Tibial nerve (tissue), 4 donors: ENCODE measurements around the gene CDC14B. TPM values are rescaled to one million over a fixed set of nuclear protein-coding genes. Genes with fewer than 3 reads are reported as not detected.
"Not testable (repeated sequence)": the region's sequence is repeated elsewhere in the genome, so short reads cannot be mapped to it uniquely, and the experiment has no call there.

Experiments
- DNase-seq, 2 donors: peaks; one replicate each; pipeline ENCODE4 v3.0.0-alpha.2; 2019; ENCODE audit warnings: low spot score in 2 of 2
- H3K27ac ChIP-seq, 4 donors: fragments of 200-600 bp; sonication (generic) in 3 of 4; one replicate each; pipeline ENCODE4 v1.5.1; 2017 to 2019; ENCODE audit warnings: mild to moderate bottlenecking in 1 of 4
- H3K27me3 ChIP-seq, 2 donors: fragments of 200-600 bp; sonication (generic) in 1 of 2; one replicate each; pipeline versions ENCODE4 v1.5.1 to v1.6.0; 2017 to 2019
- H3K36me3 ChIP-seq, 3 donors: fragments of 200-600 bp; sonication (generic); one replicate each; pipeline ENCODE4 v1.5.1; 2018 to 2019
- H3K4me1 ChIP-seq, 4 donors: fragments of 200-600 bp; sonication (generic) in 3 of 4; one replicate each; pipeline ENCODE4 v1.5.1; 2017 to 2019
- H3K4me3 ChIP-seq, 4 donors: fragments of 200-600 bp; sonication (generic) in 3 of 4; one replicate each; pipeline ENCODE4 v1.5.1; 2017 to 2019; ENCODE audit warnings: mild to moderate bottlenecking in 1 of 4, moderate library complexity in 1 of 4
- H3K9me3 ChIP-seq, 4 donors: fragments of 200-600 bp; sonication (generic) in 3 of 4; one replicate each; pipeline ENCODE4 v1.5.1; 2017 to 2019
- CTCF ChIP-seq, 5 experiments: fragments of 200-600 bp in 3 of 5; fragments of 450-650 bp in 2 of 5; sonication (generic) in 3 of 5; IDR thresholded peaks; one replicate each; pipeline ENCODE4 v1.5.1; 2016 to 2019; ENCODE audit warnings: antibody characterized with exemption in 5 of 5, mild to moderate bottlenecking in 3 of 5, moderate library complexity in 2 of 5
- EP300 ChIP-seq, 2 donors: sonication (generic); formaldehyde crosslinking; IDR thresholded peaks; one replicate each; pipeline ENCODE4 v1.6.1; 2017; ENCODE audit warnings: antibody characterized with exemption in 2 of 2, mild to moderate bottlenecking in 1 of 2
- POLR2A ChIP-seq, 2 donors: fragments of 450-650 bp; IDR thresholded peaks; one replicate each; pipeline ENCODE4 v1.6.1; 2017; ENCODE audit warnings: antibody characterized with exemption in 2 of 2, mild to moderate bottlenecking in 2 of 2, moderate library complexity in 2 of 2
- WGBS, 2 donors: methylation state at CpG; one replicate each; pipeline ENCODE4 v1.1.5; 2018; 5-methylcytosine and 5-hydroxymethylcytosine counted together
- total RNA-seq, 4 donors: library from RNA; depleted of rRNA; stranded (reverse); fragments of >200 nt; gene quantifications; one replicate each; pipeline ENCODE4 v1.1.0, GENCODE V29; 2016

Gene CDC14B
- total RNA-seq, 4 donors from 2014 or later, result 25.9 to 34.1 (median 27.6) TPM

DNA sequence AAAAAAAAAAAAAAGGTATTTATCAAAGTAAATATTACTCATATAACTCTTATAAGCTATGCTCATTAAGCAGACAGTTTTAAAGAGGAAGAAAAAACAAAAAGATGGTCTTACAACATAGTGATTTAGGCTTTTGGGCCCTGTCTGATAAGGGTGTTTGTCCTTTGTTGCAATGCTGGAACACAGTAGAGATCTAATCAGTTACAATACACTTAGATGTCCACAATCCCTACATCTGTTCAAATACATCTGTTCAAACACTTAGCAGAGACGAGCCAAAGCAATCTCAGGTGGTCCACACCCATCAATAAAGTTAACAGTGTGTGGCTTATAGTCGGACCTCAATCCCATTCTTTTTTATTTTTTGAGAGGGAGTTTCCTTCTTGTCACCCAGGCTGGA is 24.5 kb upstream of the CDC14B start:
- Histone ChIP-seq H3K4me3 (no peak overlapping the region), H3K27me3 (no peaks in the 10 kb centered on the region), H3K36me3 (peaks cover 0 to 84% (median 0%) of the 10 kb centered on the region in 3 donors), H3K9me3 (no peaks in the 10 kb centered on the region), H3K27ac (no peak overlapping the region), H3K4me1 (no peaks in the 10 kb centered on the region)
- no peak for TF ChIP-seq POLR2A (IDR thresholded peaks at IDR 0.05)
- no peak for TF ChIP-seq CTCF (IDR thresholded peaks at IDR 0.05)
- TF ChIP-seq EP300 (IDR thresholded peaks at IDR 0.05), result no peak
- WGBS, 2 donors, result 74 to 90% methylated on average over 2 of the region's 2 CpGs
- no peak for DNase-seq

GRCh38 chr9:96641514-96641913 is 21.9 kb upstream of the CDC14B start:
- H3K4me3 ChIP-seq, result no peak overlapping the region
- H3K9me3 ChIP-seq, result no peaks in the 10 kb centered on the region
- no peaks in the 10 kb centered on the region for H3K27me3 ChIP-seq
- WGBS, 2 donors, result 75 to 82% methylated on average over 3 of the region's 3 CpGs
- H3K36me3 ChIP-seq, result peaks cover 0 to 57% (median 0%) of the 10 kb centered on the region in 3 donors
- no peaks in the 10 kb centered on the region for H3K4me1 ChIP-seq
- no peak for TF ChIP-seq EP300 (IDR thresholded peaks at IDR 0.05)
- no peak for TF ChIP-seq CTCF (IDR thresholded peaks at IDR 0.05)
- TF ChIP-seq POLR2A (IDR thresholded peaks at IDR 0.05), result no peak
- no peak for DNase-seq
- no peak overlapping the region for H3K27ac ChIP-seq

DNA sequence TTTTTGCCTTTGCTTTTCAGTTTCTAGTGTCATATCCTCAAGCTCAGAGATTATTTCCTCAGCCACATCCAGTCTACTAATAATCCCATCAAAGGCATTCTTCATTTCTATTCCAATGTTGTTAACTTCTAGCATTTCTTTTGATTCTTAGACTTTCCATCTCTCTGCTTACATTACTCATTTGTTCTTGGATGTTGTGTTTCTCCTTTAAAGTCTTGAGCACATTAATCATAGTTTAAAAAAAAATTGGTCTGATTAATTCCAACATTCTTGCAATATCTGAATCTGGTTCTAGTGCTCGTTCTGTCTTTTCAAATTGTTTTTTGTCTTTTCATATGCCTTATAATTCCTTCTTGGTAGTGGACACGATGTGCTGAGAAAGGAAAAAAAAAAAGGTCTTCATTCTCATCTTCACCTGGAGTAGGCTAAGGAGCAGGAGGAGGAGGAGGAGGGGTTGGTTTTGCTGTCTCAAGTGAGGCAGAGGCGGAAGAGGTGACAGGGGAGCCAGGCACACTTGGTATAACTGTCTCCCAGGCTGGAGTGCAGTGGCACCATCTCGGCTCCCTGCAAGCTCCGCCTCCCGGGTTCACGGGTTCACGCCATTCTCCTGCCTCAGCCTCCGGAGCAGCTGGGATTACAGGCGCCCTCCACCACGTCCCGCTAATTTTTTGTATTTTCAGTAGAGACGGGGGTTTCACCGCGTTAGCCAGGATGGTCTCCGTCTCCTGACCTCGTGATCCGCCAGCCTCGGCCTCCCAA is 19.1 kb upstream of the CDC14B start:
- WGBS, 2 donors, result 89 to 90% methylated on average over 19 of the region's 19 CpGs
- H3K4me3 ChIP-seq, result no peak overlapping the region
- TF ChIP-seq EP300 (IDR thresholded peaks at IDR 0.05), result no peak
- TF ChIP-seq POLR2A (IDR thresholded peaks at IDR 0.05), result no peak
- DNase-seq, result no peak
- H3K36me3 ChIP-seq, result peaks cover 0 to 30% (median 0%) of the 10 kb centered on the region in 3 donors
- H3K4me1 ChIP-seq, result no peaks in the 10 kb centered on the region
- H3K27ac ChIP-seq, result no peak overlapping the region
- H3K9me3 ChIP-seq, result no peaks in the 10 kb centered on the region
- no peaks in the 10 kb centered on the region for H3K27me3 ChIP-seq

GRCh38 chr9:96636368-96636767 is 16.7 kb upstream of the CDC14B start:
- no peak for DNase-seq
- Histone ChIP-seq H3K9me3 (no peaks in the 10 kb centered on the region), H3K36me3 (peaks cover 0 to 9% (median 0%) of the 10 kb centered on the region in 3 donors), H3K4me1 (no peaks in the 10 kb centered on the region), H3K27ac (no peak overlapping the region), H3K4me3 (no peak overlapping the region), H3K27me3 (no peaks in the 10 kb centered on the region)
- WGBS, 2 donors, result 69 to 92% methylated on average over 1 of the region's 1 CpG
- TF ChIP-seq EP300 (IDR thresholded peaks at IDR 0.05), result no peak
- no peak for TF ChIP-seq CTCF (IDR thresholded peaks at IDR 0.05)
- TF ChIP-seq POLR2A (IDR thresholded peaks at IDR 0.05), result no peak

- H3K27me3 ChIP-seq, H3K36me3 ChIP-seq, DNase-seq, H3K4me1 ChIP-seq, H3K9me3 ChIP-seq, H3K27ac ChIP-seq, H3K4me3 ChIP-seq: not testable (repeated sequence)
- 90% methylated on average over 8 of the region's 8 CpGs for WGBS, 2 donors
Observed at GRCh38 chr9:96633579-96633978, 13.9 kb upstream of the CDC14B start.

GRCh38 chr9:96626912-96627311 is 7.3 kb upstream of the CDC14B start:
- Histone ChIP-seq H3K4me3 (no peak overlapping the region), H3K27me3 (no peaks in the 10 kb centered on the region), H3K36me3 (no peaks in the 10 kb centered on the region), H3K9me3 (no peaks in the 10 kb centered on the region), H3K27ac (no peak overlapping the region), H3K4me1 (no peaks in the 10 kb centered on the region)
- TF ChIP-seq POLR2A (IDR thresholded peaks at IDR 0.05) (no peak), CTCF (IDR thresholded peaks at IDR 0.05) (no peak), EP300 (IDR thresholded peaks at IDR 0.05) (no peak)
- DNase-seq, result no peak
- 90 to 92% methylated on average over 6 of the region's 6 CpGs for WGBS, 2 donors
